Measurements from ENCODE around the gene AMHR2. TPM values are rescaled to one million over a fixed set of nuclear protein-coding genes. Genes with fewer than 3 reads are reported as not detected.
"Not testable (repeated sequence)": the region's sequence is repeated elsewhere in the genome, so short reads cannot be mapped to it uniquely, and the experiment has no call there.

The AMHR2 gene
- total RNA-seq, 2 experiments from 2014 or later, result not detected

- H3K27me3 Mint-ChIP-seq, result no peaks in the 10 kb centered on the region
Observed at GRCh38 chr12:53399896-53400295, 23.8 kb upstream of the AMHR2 start.

GRCh38 chr12:53402351-53402750, 21.3 kb upstream of the AMHR2 start:
- not testable (repeated sequence) for H3K27ac Mint-ChIP-seq, H3K4me3 Mint-ChIP-seq, H3K4me1 Mint-ChIP-seq, H3K27me3 Mint-ChIP-seq, DNase-seq, H3K9me3 Mint-ChIP-seq
- H3K36me3 Mint-ChIP-seq, result peaks cover 25% of the 10 kb centered on the region

More at GRCh38 chr12:53399896-53400295, 23.8 kb upstream of the AMHR2 start:
- Mint-ChIP-seq H3K9me3 (no peaks in the 10 kb centered on the region), H3K4me3 (no peak overlapping the region), H3K4me1 (peaks cover 8% of the 10 kb centered on the region), H3K27ac (no peak overlapping the region), H3K36me3 (peaks cover 15% of the 10 kb centered on the region)
- DNase-seq, result no peak

GRCh38 chr12:53402871-53403270, 20.8 kb upstream of the AMHR2 start:
- no peak for DNase-seq
- Mint-ChIP-seq H3K4me3 (no peak overlapping the region), H3K4me1 (peaks cover 6% of the 10 kb centered on the region), H3K9me3 (no peaks in the 10 kb centered on the region), H3K27ac (peak overlapping the region; percentile 2), H3K27me3 (no peaks in the 10 kb centered on the region), H3K36me3 (peaks cover 25% of the 10 kb centered on the region)

- no peak overlapping the region for H3K4me3 Mint-ChIP-seq
- H3K27me3 Mint-ChIP-seq, result no peaks in the 10 kb centered on the region
Observed at GRCh38 chr12:53410951-53411350, 12.7 kb upstream of the AMHR2 start.

GRCh38 chr12:53413485-53414204, 10.0 kb upstream of the AMHR2 start:
- no peaks in the 10 kb centered on the region for H3K9me3 Mint-ChIP-seq
- H3K36me3 Mint-ChIP-seq, result peaks cover 47% of the 10 kb centered on the region
- no peaks in the 10 kb centered on the region for H3K27me3 Mint-ChIP-seq
- H3K4me1 Mint-ChIP-seq, result peaks cover 59% of the 10 kb centered on the region
- DNase-seq, result no peak
- peak overlapping the region; percentile 73 for H3K27ac Mint-ChIP-seq
- H3K4me3 Mint-ChIP-seq, result no peak overlapping the region

More at GRCh38 chr12:53410951-53411350, 12.7 kb upstream of the AMHR2 start:
- H3K36me3 Mint-ChIP-seq, result peaks cover 45% of the 10 kb centered on the region
- no peak overlapping the region for H3K27ac Mint-ChIP-seq
- H3K9me3 Mint-ChIP-seq, result no peaks in the 10 kb centered on the region
- no peak for DNase-seq
- H3K4me1 Mint-ChIP-seq, result peaks cover 38% of the 10 kb centered on the region

- H3K27me3 Mint-ChIP-seq, result no peaks in the 10 kb centered on the region
- H3K4me1 Mint-ChIP-seq, result peaks cover 65% of the 10 kb centered on the region
- no peak for DNase-seq
- peak overlapping the region; percentile 62 for H3K27ac Mint-ChIP-seq
- H3K4me3 Mint-ChIP-seq, result no peak overlapping the region
- H3K9me3 Mint-ChIP-seq, result no peaks in the 10 kb centered on the region
- H3K36me3 Mint-ChIP-seq, result peaks cover 40% of the 10 kb centered on the region
Observed at GRCh38 chr12:53414756-53415417, 8.8 kb upstream of the AMHR2 start.

- Mint-ChIP-seq H3K36me3 (peaks cover 35% of the 10 kb centered on the region), H3K27ac (peak overlapping the region; percentile 52), H3K4me1 (peaks cover 68% of the 10 kb centered on the region)
- not testable (repeated sequence) for H3K27me3 Mint-ChIP-seq, DNase-seq, H3K9me3 Mint-ChIP-seq, H3K4me3 Mint-ChIP-seq
Observed at GRCh38 chr12:53415752-53416389, 7.8 kb upstream of the AMHR2 start.

- H3K27me3 Mint-ChIP-seq, H3K9me3 Mint-ChIP-seq: not testable (repeated sequence)
- Mint-ChIP-seq H3K4me3 (peak overlapping the region; percentile 51), H3K27ac (peak overlapping the region; percentile 84), H3K4me1 (peaks cover 68% of the 10 kb centered on the region), H3K36me3 (peaks cover 24% of the 10 kb centered on the region)
- peak; percentile 25 for DNase-seq
Observed at GRCh38 chr12:53417291-53417816, 6.3 kb upstream of the AMHR2 start.

GRCh38 chr12:53418221-53418620, 5.4 kb upstream of the AMHR2 start:
- H3K4me1 Mint-ChIP-seq, result peaks cover 60% of the 10 kb centered on the region
- H3K27ac Mint-ChIP-seq, result peak overlapping the region; percentile 2
- peaks cover 16% of the 10 kb centered on the region for H3K36me3 Mint-ChIP-seq
- H3K27me3 Mint-ChIP-seq, result no peaks in the 10 kb centered on the region
- no peak overlapping the region for H3K4me3 Mint-ChIP-seq
- DNase-seq, result no peak
- no peaks in the 10 kb centered on the region for H3K9me3 Mint-ChIP-seq

GRCh38 chr12:53419756-53420155, 3.9 kb upstream of the AMHR2 start:
- Mint-ChIP-seq H3K27me3 (no peaks in the 10 kb centered on the region), H3K4me1 (peaks cover 47% of the 10 kb centered on the region), H3K9me3 (no peaks in the 10 kb centered on the region), H3K36me3 (peaks cover 14% of the 10 kb centered on the region), H3K4me3 (no peak overlapping the region), H3K27ac (no peak overlapping the region)
- DNase-seq, result no peak

- H3K27ac Mint-ChIP-seq, H3K4me3 Mint-ChIP-seq, H3K9me3 Mint-ChIP-seq, H3K27me3 Mint-ChIP-seq, DNase-seq, H3K36me3 Mint-ChIP-seq: not testable (repeated sequence)
- peaks cover 28% of the 10 kb centered on the region for H3K4me1 Mint-ChIP-seq
Observed at GRCh38 chr12:53422247-53422646, 1.4 kb upstream of the AMHR2 start.

- Mint-ChIP-seq H3K36me3 (no peaks in the 10 kb centered on the region), H3K4me1 (peaks cover 22% of the 10 kb centered on the region), H3K4me3 (no peak overlapping the region), H3K27me3 (no peaks in the 10 kb centered on the region), H3K9me3 (no peaks in the 10 kb centered on the region), H3K27ac (no peak overlapping the region)
- DNase-seq, result no peak
Observed at GRCh38 chr12:53424626-53425514, 1.2 kb downstream of the AMHR2 start.

- no peaks in the 10 kb centered on the region for H3K27me3 Mint-ChIP-seq
- H3K27ac Mint-ChIP-seq, result no peak overlapping the region
- H3K4me1 Mint-ChIP-seq, result peaks cover 21% of the 10 kb centered on the region
- H3K9me3 Mint-ChIP-seq, result no peaks in the 10 kb centered on the region
- no peak overlapping the region for H3K4me3 Mint-ChIP-seq
- no peak for DNase-seq
- H3K36me3 Mint-ChIP-seq, result no peaks in the 10 kb centered on the region
Observed at GRCh38 chr12:53425515-53426150, 2.0 kb downstream of the AMHR2 start.

GRCh38 chr12:53427905-53428594, 4.4 kb downstream of the AMHR2 start:
- DNase-seq, result peak; percentile 33
- Mint-ChIP-seq H3K27me3 (no peaks in the 10 kb centered on the region), H3K4me1 (peaks cover 12% of the 10 kb centered on the region), H3K4me3 (no peak overlapping the region), H3K27ac (no peak overlapping the region), H3K9me3 (no peaks in the 10 kb centered on the region), H3K36me3 (no peaks in the 10 kb centered on the region)
